OCI-LY7 (cell line): ENCODE measurements around the gene RPP25L. TPM values are rescaled to one million over a fixed set of nuclear protein-coding genes. Genes with fewer than 3 reads are reported as not detected.

Source experiments
- BruUV-seq: library from RNA; stranded (reverse); fragments of 400-500 nt; replicated peaks from 2 replicates; lab custom pipeline; 2021; lab: Mats Ljungman, UMichigan
- CTCF ChIA-PET: fragments of 300-600 bp; sonication (Branson Sonifier 250); formaldehyde crosslinking; loops from one replicate; lab custom pipeline; 2022; ENCODE audit warnings: antibody characterized with exemption; ENCODE audit not compliant: unreplicated experiment; lab: Charles Lee
- POLR2A ChIA-PET: fragments of 300-600 bp; sonication (Branson Sonifier 250); formaldehyde crosslinking; loops from one replicate; lab custom pipeline; 2022; ENCODE audit warnings: antibody characterized with exemption; lab: Charles Lee
- DNase-seq: peaks from one replicate; pipeline ENCODE4 v3.0.0-alpha.2; 2015; ENCODE audit warnings: low spot score
- H2AFZ ChIP-seq: fragments of 200-600 bp; sonication (generic), shearing (Covaris generic); 2 replicates; pipeline ENCODE4 v1.6.1; 2014; ENCODE audit warnings: mild to moderate bottlenecking, antibody characterized with exemption, low read length, moderate library complexity
- H3K27ac ChIP-seq: fragments of 200-600 bp; sonication (generic); 2 replicates; pipeline ENCODE4 v1.5.1; 2014; ENCODE audit warnings: mixed run types, low read depth, mild to moderate bottlenecking, moderate library complexity, low read length, inconsistent platforms; ENCODE audit not compliant: poor library complexity, severe bottlenecking
- H3K36me3 ChIP-seq: fragments of 200-600 bp; sonication (generic); 2 replicates; pipeline ENCODE4 v1.6.1; 2014; ENCODE audit warnings: mild to moderate bottlenecking, antibody characterized with exemption, low read length, moderate library complexity, mixed read lengths; ENCODE audit not compliant: insufficient read depth
- H3K4me1 ChIP-seq: fragments of 200-600 bp; sonication (generic); 2 replicates; pipeline ENCODE4 v1.5.1; 2014; ENCODE audit warnings: mild to moderate bottlenecking, low read length; ENCODE audit not compliant: insufficient read depth, poor library complexity, severe bottlenecking
- H3K4me2 ChIP-seq: fragments of 200-600 bp; sonication (generic); 2 replicates; pipeline ENCODE4 v1.6.1; 2014; ENCODE audit warnings: mild to moderate bottlenecking, low read length
- H3K4me3 ChIP-seq: fragments of 200-600 bp; sonication (generic); 2 replicates; pipeline ENCODE4 v1.5.1; 2014; ENCODE audit warnings: mild to moderate bottlenecking, low read depth, low read length; ENCODE audit not compliant: poor library complexity, severe bottlenecking
- H3K79me2 ChIP-seq: fragments of 200-600 bp; sonication (generic); 2 replicates; pipeline ENCODE4 v1.6.1; 2016; ENCODE audit warnings: low read depth, mild to moderate bottlenecking, low read length, moderate library complexity, mixed read lengths; ENCODE audit not compliant: insufficient read depth
- H3K9me2 ChIP-seq: fragments of 200-600 bp; sonication (generic); 2 replicates; pipeline ENCODE4 v1.6.1; 2016; ENCODE audit warnings: mild to moderate bottlenecking, low read length, mixed read lengths; ENCODE audit not compliant: insufficient read depth
- H3K9me3 ChIP-seq: fragments of 200-600 bp; sonication (generic); 2 replicates; pipeline ENCODE4 v1.6.1; 2014; ENCODE audit warnings: mild to moderate bottlenecking, mixed run types, low read length, mixed read lengths
- H4K20me1 ChIP-seq: fragments of 200-600 bp; sonication (generic); 2 replicates; pipeline ENCODE4 v1.6.1; 2014; ENCODE audit warnings: mild to moderate bottlenecking, antibody characterized with exemption, low read length, moderate library complexity, mixed read lengths; ENCODE audit not compliant: insufficient read depth
- CTCF ChIP-seq: fragments of 200-600 bp; sonication (generic); conservative IDR thresholded peaks from 2 replicates; pipeline ENCODE4 v1.5.1; 2014; ENCODE audit warnings: mild to moderate bottlenecking, antibody characterized with exemption, low read length, moderate library complexity, mixed read lengths
- EZH2phosphoT487 ChIP-seq: fragments of 200-600 bp; sonication (generic); IDR thresholded peaks from 2 replicates; pipeline ENCODE4 v1.6.1; 2018; ENCODE audit warnings: low read depth, borderline replicate concordance, mild to moderate bottlenecking, mixed run types, antibody characterized with exemption, low read length, moderate library complexity, mixed read lengths
- intact Hi-C: fragments of 100-400 bp; cut with micrococcal nuclease; formaldehyde crosslinking; loops from one replicate; pipeline ENCODE4 v1.10.0; 2022; ENCODE audit not compliant: unreplicated experiment
- total RNA-seq, 2 experiments: library from RNA; depleted of rRNA in 1 of 2; stranded (reverse); fragments of >200 nt in 1 of 2; shearing (Covaris generic) in 1 of 2; gene quantifications; 2 replicates each; pipeline ENCODE4 v1.2.3, GENCODE V29; 2014 to 2022

Gene RPP25L
- total RNA-seq, 2 experiments from 2014 or later: 33.7 to 40.3 TPM

- POLR2A ChIA-PET: interaction anchor here (7.3 kb wide), 1 partner anchor 13 kb away, joined by 43 read pairs; the partner anchor contains the start of gene DCTN3
Measured at GRCh38 chr9:34633166-34633565, 21.3 kb upstream of the RPP25L start.

DNA sequence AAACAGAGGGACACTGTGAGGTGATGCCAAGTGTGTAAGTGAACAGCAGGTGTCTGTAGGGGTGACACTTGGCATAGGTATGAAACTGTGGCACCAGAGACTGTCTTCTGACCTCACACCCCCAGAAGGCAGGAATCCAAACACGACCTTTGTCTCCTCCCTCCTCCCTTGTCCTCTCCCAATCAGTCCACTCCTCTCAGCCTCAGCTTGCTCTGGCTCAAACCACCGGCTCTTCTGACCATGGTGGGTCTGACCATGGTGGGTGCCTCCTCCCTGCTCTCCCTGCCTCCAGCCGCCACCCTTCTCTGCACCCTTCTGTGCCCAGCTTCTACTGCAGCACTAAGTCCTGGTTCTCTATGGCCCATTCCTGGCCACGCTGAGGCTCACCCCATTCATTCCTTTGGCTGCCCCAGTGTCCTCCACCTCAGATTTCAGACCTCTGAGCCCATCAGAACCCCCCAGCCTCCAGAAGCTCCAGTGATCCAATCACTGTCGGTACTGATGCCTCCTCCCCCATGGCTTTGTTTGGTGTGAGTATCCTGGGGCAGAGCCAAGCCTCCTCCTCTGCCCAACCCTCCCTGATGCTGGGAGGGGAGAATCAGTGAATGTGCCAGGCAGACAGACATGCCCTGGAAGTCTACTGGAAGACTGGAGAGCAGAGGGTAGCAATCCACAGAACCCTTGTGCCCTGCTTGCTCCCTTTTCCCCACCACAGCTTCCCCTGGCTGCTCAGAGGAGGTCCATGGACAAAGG is 18.7 kb upstream of the RPP25L start:
- H4K20me1 ChIP-seq: 0 out of 2 replicates have a peak, but pooled peaks cover 5% of the 10 kb centered on the region
- peaks cover 3% of the 10 kb centered on the region; the same call in 1 of the 2 replicates for H3K79me2 ChIP-seq
- no peaks in the 10 kb centered on the region for H3K9me2 ChIP-seq
- H3K4me1 ChIP-seq: peaks cover 8% of the 10 kb centered on the region
- no peak overlapping the region for H3K4me3 ChIP-seq
- TF ChIP-seq CTCF (no peak), EZH2phosphoT487 (no peak)
- H3K36me3 ChIP-seq: peaks cover 17% of the 10 kb centered on the region; the same call in 1 of the 2 replicates
- H3K27ac ChIP-seq: no peak overlapping the region
- BruUV-seq: no TSS peak
- intact Hi-C loops: no loop called here
- no peak overlapping the region for H3K4me2 ChIP-seq
- H2AFZ ChIP-seq: no peak overlapping the region
- no peaks in the 10 kb centered on the region for H3K9me3 ChIP-seq
- CTCF ChIA-PET: no interaction called here
- POLR2A ChIA-PET: interaction anchor here (0.9 kb wide), 1 partner anchor 17 kb away, joined by 3 read pairs; no protein-coding TSS in a partner anchor
- no peak for DNase-seq

More at GRCh38 chr9:34633166-34633565, 21.3 kb upstream of the RPP25L start:
- Histone ChIP-seq H2AFZ (no peak overlapping the region), H3K4me1 (peaks cover 18% of the 10 kb centered on the region), H3K4me2 (no peak overlapping the region), H3K27ac (no peak overlapping the region), H3K9me3 (no peaks in the 10 kb centered on the region), H3K4me3 (no peak overlapping the region), H3K36me3 (peaks cover 21% of the 10 kb centered on the region; the same call in 1 of the 2 replicates), H3K79me2 (peaks cover 20% of the 10 kb centered on the region), H3K9me2 (no peaks in the 10 kb centered on the region), H4K20me1 (0 out of 2 replicates have a peak, but pooled peaks cover 5% of the 10 kb centered on the region)
- intact Hi-C loops: no loop called here
- TF ChIP-seq CTCF (no peak), EZH2phosphoT487 (no peak)
- BruUV-seq: no TSS peak
- no peak for DNase-seq
- CTCF ChIA-PET: interaction anchor here (1.3 to 1.5 kb wide), 4 partner anchors 13 to 22 kb away, joined by 4 to 9 read pairs (median 6); partner anchors contain the start of genes DCTN3, GALT and RPP25L

DNA sequence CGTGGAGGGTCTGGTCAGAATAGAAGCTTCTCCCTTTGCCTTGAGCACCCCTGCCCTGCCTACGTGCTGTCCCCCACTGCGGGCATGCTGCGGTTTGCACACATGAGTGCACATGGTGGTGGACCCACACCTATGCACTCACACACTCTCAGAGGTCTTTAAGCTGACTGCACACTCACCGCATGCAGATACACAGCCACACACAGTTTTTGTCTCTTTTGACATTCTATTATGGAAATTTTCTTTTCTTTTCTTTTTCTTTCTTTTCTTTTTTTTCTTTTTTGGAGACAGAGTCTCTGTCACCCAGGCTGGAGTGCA is 17.6 kb upstream of the RPP25L start:
- intact Hi-C loops: no loop called here
- no peak overlapping the region for H3K4me3 ChIP-seq

More for the DNA sequence above, 17.6 kb upstream of the RPP25L start:
- no peak overlapping the region for H3K27ac ChIP-seq
- ChIA-PET POLR2A (interaction anchor here (1.2 kb wide), 1 partner anchor 17 kb away, joined by 3 read pairs; the partner anchor contains the start of gene GALT), CTCF (no interaction called here)
- H3K36me3 ChIP-seq: peaks cover 5% of the 10 kb centered on the region; the same call in 1 of the 2 replicates
- H3K9me2 ChIP-seq: no peaks in the 10 kb centered on the region
- 0 out of 2 replicates have a peak, but pooled peaks cover 5% of the 10 kb centered on the region for H4K20me1 ChIP-seq
- TF ChIP-seq CTCF: no peak
- TF ChIP-seq EZH2phosphoT487: no peak
- DNase-seq: no peak
- H3K4me1 ChIP-seq: no peaks in the 10 kb centered on the region
- no TSS peak for BruUV-seq
- H3K9me3 ChIP-seq: no peaks in the 10 kb centered on the region
- H3K4me2 ChIP-seq: no peak overlapping the region
- no peak overlapping the region for H2AFZ ChIP-seq
- H3K79me2 ChIP-seq: no peaks in the 10 kb centered on the region
